Lower lobe of right lung (tissue), 2 donors: ENCODE data around the gene CTCFL. TPM values are rescaled to one million over a fixed set of nuclear protein-coding genes. Genes with fewer than 3 reads are reported as not detected.

Experiments used
- ATAC-seq, 2 donors: fragments of 200-7000 bp; cut with Tn5 transposase; one replicate each; pipeline ENCODE4 v1.9.1; 2020 to 2022; ENCODE audit warnings: mild to moderate bottlenecking in 2 of 2, moderate library complexity in 2 of 2
- DNase-seq: peaks from one replicate; pipeline ENCODE4 v3.0.0-alpha.2; 2020
- H3K27ac ChIP-seq: fragments of 200-600 bp; one replicate; pipeline ENCODE4 v1.8.0; 2022
- H3K27me3 ChIP-seq: fragments of 200-600 bp; one replicate; pipeline ENCODE4 v1.8.0; 2022; ENCODE audit warnings: low read depth
- H3K36me3 ChIP-seq: fragments of 200-600 bp; one replicate; pipeline ENCODE4 v1.8.0; 2022; ENCODE audit warnings: mild to moderate bottlenecking
- H3K4me1 ChIP-seq: fragments of 200-600 bp; one replicate; pipeline ENCODE4 v1.8.0; 2022
- H3K4me3 ChIP-seq: fragments of 200-600 bp; one replicate; pipeline ENCODE4 v1.8.0; 2022; ENCODE audit warnings: mild to moderate bottlenecking
- H3K9me3 ChIP-seq: fragments of 200-600 bp; one replicate; pipeline ENCODE4 v1.8.0; 2022
- CTCF ChIP-seq: fragments of 200-600 bp; IDR thresholded peaks from one replicate; pipeline ENCODE4 v1.8.0; 2022; ENCODE audit warnings: antibody characterized with exemption, mild to moderate bottlenecking
- intact Hi-C: fragments of 100-400 bp; cut with DNase I; formaldehyde crosslinking; loops from one replicate; pipeline ENCODE4 v1.11.0; 2022
- total RNA-seq: library from RNA; stranded (reverse); fragmentation: NEBNext Ultra II Directional; extraction: Animal tissue kit (Norgen Biotek cat#: 25700); gene quantifications from one replicate; pipeline ENCODE4 v1.2.1, GENCODE V29; 2021
- donor health status: DM: no; HTN: yes; CAD: no; lungs with severe emphysema.

The CTCFL gene
- total RNA-seq, 1 donor from 2014 or later = not detected

- peak in 1 of 2 donors; percentile 50 for ATAC-seq
Observed at GRCh38 chr20:57458400-57459160, 66.4 kb downstream of the CTCFL start.

GRCh38 chr20:57457243-57458095 lies 67.5 kb downstream of the CTCFL start:
- Histone ChIP-seq H3K36me3 (no peaks in the 10 kb centered on the region), H3K9me3 (no peaks in the 10 kb centered on the region), H3K27ac (no peak overlapping the region), H3K4me1 (no peaks in the 10 kb centered on the region), H3K4me3 (no peak overlapping the region), H3K27me3 (no peaks in the 10 kb centered on the region)
- ATAC-seq = no peak
- no peak for TF ChIP-seq CTCF
- intact Hi-C loops = no loop called here
- no peak for DNase-seq

More at GRCh38 chr20:57458400-57459160, 66.4 kb downstream of the CTCFL start:
- intact Hi-C loops = no loop called here
- Histone ChIP-seq H3K9me3 (no peaks in the 10 kb centered on the region), H3K4me1 (no peaks in the 10 kb centered on the region), H3K27me3 (no peaks in the 10 kb centered on the region), H3K36me3 (no peaks in the 10 kb centered on the region), H3K27ac (no peak overlapping the region), H3K4me3 (no peak overlapping the region)
- DNase-seq = no peak
- TF ChIP-seq CTCF = no peak

- intact Hi-C loops = no loop called here
- no peak overlapping the region for H3K27ac ChIP-seq
- ATAC-seq (no peak), DNase-seq (no peak)
- no peak for TF ChIP-seq CTCF
- H3K36me3 ChIP-seq = no peaks in the 10 kb centered on the region
- no peaks in the 10 kb centered on the region for H3K27me3 ChIP-seq
- no peaks in the 10 kb centered on the region for H3K9me3 ChIP-seq
- H3K4me1 ChIP-seq = peaks cover 7% of the 10 kb centered on the region
- H3K4me3 ChIP-seq = no peak overlapping the region
Observed at GRCh38 chr20:57456116-57456515, 68.8 kb downstream of the CTCFL start.

GRCh38 chr20:57455386-57455785 lies 69.6 kb downstream of the CTCFL start:
- intact Hi-C loops = no loop called here

More at GRCh38 chr20:57455386-57455785, 69.6 kb downstream of the CTCFL start:
- Histone ChIP-seq H3K27me3 (no peaks in the 10 kb centered on the region), H3K9me3 (no peaks in the 10 kb centered on the region), H3K36me3 (no peaks in the 10 kb centered on the region), H3K27ac (no peak overlapping the region), H3K4me3 (no peak overlapping the region), H3K4me1 (peaks cover 14% of the 10 kb centered on the region)
- ATAC-seq (no peak), DNase-seq (no peak)
- no peak for TF ChIP-seq CTCF
